Measurements from ENCODE around the gene SMCR8. TPM values are rescaled to one million over a fixed set of nuclear protein-coding genes. Genes with fewer than 3 reads are reported as not detected.

The SMCR8 gene
- total and polyA plus RNA-seq, 2 donors (not counting 3 experiments of a cell fraction or from before 2014, with no cell fraction given) = 9.5 to 17.6 TPM

DNA sequence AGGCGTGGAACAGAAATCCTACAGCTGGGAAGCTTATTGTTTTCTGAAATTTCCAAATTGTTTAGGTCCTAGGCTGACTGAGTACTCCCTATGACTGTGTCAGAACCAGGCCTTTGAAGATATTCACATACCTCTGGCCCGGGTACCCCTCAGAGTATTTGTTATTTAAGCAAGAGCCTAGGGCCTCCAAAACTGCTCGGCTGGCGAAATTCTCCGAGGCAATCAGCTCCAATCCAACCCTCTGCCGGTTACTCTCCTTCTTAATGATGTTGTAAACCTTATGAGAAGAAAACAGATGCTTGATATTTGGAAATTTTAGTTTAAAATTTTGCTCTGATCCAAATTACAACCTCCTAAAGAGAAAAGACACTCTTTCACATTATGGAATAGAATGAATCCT lies 38.4 kb downstream of the SMCR8 start:
- intact Hi-C loops (cut with micrococcal nuclease) (no loop called here), dilution Hi-C loops (cut with MboI; ENCODE audit: extremely low pct_ligation_motif_present, low sequenced_read_pairs) (no loop called here)
- FAIRE-seq = no peak
- no peak overlapping the region for H2AFZ ChIP-seq (ENCODE audit: low read depth, low read length)
- H3K4me2 ChIP-seq (ENCODE audit: insufficient read depth, low read length) = no peak overlapping the region
- no peaks in the 10 kb centered on the region for H3K27me3 ChIP-seq (ENCODE audit: control insufficient read depth in 2 of 2, insufficient read depth in 2 of 2, low read length in 2 of 2)
- H3K4me3 ChIP-seq (replicated peaks in 1 of 3; ENCODE audit: insufficient read depth in 1 of 3, low read depth in 1 of 3, low read length in 3 of 3) = no peak overlapping the region
- BruUV-seq (replicated peaks) = no TSS peak
- H3K79me2 ChIP-seq (ENCODE audit: control insufficient read depth, insufficient read depth, low read length) = no peaks in the 10 kb centered on the region
- no peaks in the 10 kb centered on the region for H3K9me3 ChIP-seq (replicated peaks; ENCODE audit: control insufficient read depth, insufficient read depth, low read length)
- no peak overlapping the region for H3K9ac ChIP-seq (replicated peaks; ENCODE audit: extremely low read depth, insufficient read depth, low read length)
- CTCF ChIA-PET = interaction anchor here (1.8 kb wide), 1 partner anchor 9 kb away, joined by 4 read pairs; no protein-coding TSS in a partner anchor
- no peaks in the 10 kb centered on the region for H3K4me1 ChIP-seq (ENCODE audit: control insufficient read depth, extremely low read depth, insufficient read depth, low read length)
- no peaks in the 10 kb centered on the region for H3K9me1 ChIP-seq (replicated peaks; ENCODE audit: control insufficient read depth, extremely low read depth, insufficient read depth, low read length)
- H3K36me3 ChIP-seq (ENCODE audit: control insufficient read depth in 2 of 2, extremely low read depth in 1 of 2, insufficient read depth in 2 of 2, low read length in 2 of 2) = no peaks in the 10 kb centered on the region
- no peak for DNase-seq (ENCODE audit: low read depth, low spot score)
- H4K20me1 ChIP-seq (replicated peaks; ENCODE audit: control insufficient read depth, extremely low read depth, insufficient read depth, low read length) = no peaks in the 10 kb centered on the region
- TF ChIP-seq FOS (IDR thresholded peaks at IDR 0.05; ENCODE audit: borderline replicate concordance, insufficient read depth, low read length) = no peak
- TF ChIP-seq MYC (IDR thresholded peaks at IDR 0.05; ENCODE audit: low read depth, low read length) = no peak
- no peak for TF ChIP-seq JUN (IDR thresholded peaks at IDR 0.05; ENCODE audit: borderline replicate concordance, insufficient read depth, insufficient read length, low read depth)
- no peak for TF ChIP-seq MAX (IDR thresholded peaks at IDR 0.05; ENCODE audit: insufficient read depth, insufficient read length)
- TF ChIP-seq, protein P1, sequence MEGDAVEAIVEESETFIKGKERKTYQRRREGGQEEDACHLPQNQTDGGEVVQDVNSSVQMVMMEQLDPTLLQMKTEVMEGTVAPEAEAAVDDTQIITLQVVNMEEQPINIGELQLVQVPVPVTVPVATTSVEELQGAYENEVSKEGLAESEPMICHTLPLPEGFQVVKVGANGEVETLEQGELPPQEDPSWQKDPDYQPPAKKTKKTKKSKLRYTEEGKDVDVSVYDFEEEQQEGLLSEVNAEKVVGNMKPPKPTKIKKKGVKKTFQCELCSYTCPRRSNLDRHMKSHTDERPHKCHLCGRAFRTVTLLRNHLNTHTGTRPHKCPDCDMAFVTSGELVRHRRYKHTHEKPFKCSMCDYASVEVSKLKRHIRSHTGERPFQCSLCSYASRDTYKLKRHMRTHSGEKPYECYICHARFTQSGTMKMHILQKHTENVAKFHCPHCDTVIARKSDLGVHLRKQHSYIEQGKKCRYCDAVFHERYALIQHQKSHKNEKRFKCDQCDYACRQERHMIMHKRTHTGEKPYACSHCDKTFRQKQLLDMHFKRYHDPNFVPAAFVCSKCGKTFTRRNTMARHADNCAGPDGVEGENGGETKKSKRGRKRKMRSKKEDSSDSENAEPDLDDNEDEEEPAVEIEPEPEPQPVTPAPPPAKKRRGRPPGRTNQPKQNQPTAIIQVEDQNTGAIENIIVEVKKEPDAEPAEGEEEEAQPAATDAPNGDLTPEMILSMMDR (IDR thresholded peaks at IDR 0.05; ENCODE audit: extremely low read depth in 1 of 2, insufficient read depth in 1 of 2, low read depth in 1 of 2, low read length in 2 of 2) = no peak
- no peak for TF ChIP-seq POLR2AphosphoS5 (IDR thresholded peaks at IDR 0.05; ENCODE audit: insufficient read depth, low read depth, low read length)
- TF ChIP-seq EZH2 (IDR thresholded peaks at IDR 0.05; ENCODE audit: borderline replicate concordance, low read depth, low read length, severe bottlenecking) = no peak
- TF ChIP-seq GATA2 (IDR thresholded peaks at IDR 0.05; ENCODE audit: insufficient read depth, insufficient read length, low read depth, low read length) = no peak
- no peak for TF ChIP-seq POLR2A (IDR thresholded peaks at IDR 0.05; ENCODE audit: low read depth, low read length)
- POLR2A ChIA-PET = no interaction called here
- H3K27ac ChIP-seq (ENCODE audit: insufficient read depth, low read depth, low read length) = no peak overlapping the region
